K562 (cell line): ENCODE measurements around the gene CFDP1. TPM values are rescaled to one million over a fixed set of nuclear protein-coding genes. Genes with fewer than 3 reads are reported as not detected.

Experiments
- ATAC-seq: fragments of 200-7000 bp; cut with Tn5 transposase; 3 replicates; pipeline ENCODE4 v1.9.1; 2020; ENCODE audit warnings: moderate library complexity
- BruUV-seq: library from RNA; stranded (reverse); fragments of 400-500 nt; replicated peaks from 2 replicates; lab custom pipeline; 2021; lab: Mats Ljungman, UMichigan
- CTCF ChIA-PET: fragments of 300-600 bp; formaldehyde crosslinking; extraction: SDS; loops from one replicate; lab custom pipeline; 2021; ENCODE audit warnings: low intra/inter-chr PET ratio; lab: Yijun Ruan, JAX
- POLR2A ChIA-PET: fragments of 300-600, 350-650 bp; sonication (Branson Sonifier 250); formaldehyde crosslinking; extraction: SDS; loops from one replicate; lab custom pipeline; 2021; ENCODE audit warnings: antibody characterized with exemption, inconsistent platforms; lab: Yijun Ruan, JAX
- DNase-seq, 4 experiments: peaks; one replicate each; pipeline versions ENCODE4 v3.0.0 to v3.0.0-alpha.2; 2011 to 2018; ENCODE audit warnings: low spot score in 3 of 4, mixed read lengths in 3 of 4; ENCODE audit errors: extremely low read depth in 1 of 4
- FAIRE-seq: peaks from 2 replicates; lab custom pipeline; 2011; peaks lifted over from hg19 to GRCh38; lab: Jason Lieb, UNC
- H2AFZ ChIP-seq: 2 replicates; pipeline ENCODE4 v1.6.0; 2011; ENCODE audit warnings: low read depth, low read length, control low read depth, inconsistent platforms
- H3K27ac ChIP-seq: fragments of 200-600 bp; 3 replicates; pipeline ENCODE4 v1.8.0; 2011; ENCODE audit warnings: low read depth, mild to moderate bottlenecking, control low read depth, inconsistent platforms, low read length, moderate library complexity, mixed read lengths; ENCODE audit errors: extremely low read depth
- H3K27me3 ChIP-seq, 2 experiments: fragments of 300-600 bp in 1 of 2; 2 replicates in 1 of 2; 3 replicates in 1 of 2; pipeline versions ENCODE4 v1.6.0 to v1.8.0; 2011; ENCODE audit warnings: inconsistent platforms in 2 of 2, low read length in 2 of 2, mild to moderate bottlenecking in 1 of 2, mixed read lengths in 1 of 2, moderate library complexity in 1 of 2; ENCODE audit not compliant: control insufficient read depth in 2 of 2, insufficient read depth in 2 of 2
- H3K36me3 ChIP-seq: fragments of 300-600 bp; 3 replicates; pipeline ENCODE4 v1.8.0; 2011; ENCODE audit warnings: mild to moderate bottlenecking, low read length, inconsistent platforms; ENCODE audit not compliant: control insufficient read depth, insufficient read depth
- H3K4me1 ChIP-seq, 2 experiments: fragments of 200-600 bp in 1 of 2; replicated peaks in 1 of 2; 2 replicates in 1 of 2; 3 replicates in 1 of 2; pipeline versions ENCODE4 v1.5.1 to v1.8.0; 2011; ENCODE audit warnings: inconsistent platforms in 2 of 2, low read length in 2 of 2, mild to moderate bottlenecking in 1 of 2, mixed read lengths in 1 of 2, moderate library complexity in 1 of 2; ENCODE audit not compliant: control insufficient read depth in 2 of 2, insufficient read depth in 2 of 2
- H3K4me2 ChIP-seq: 2 replicates; pipeline ENCODE4 v1.6.1; 2011; ENCODE audit warnings: low read length, control low read depth, inconsistent platforms, mixed read lengths; ENCODE audit not compliant: insufficient read depth
- H3K4me3 ChIP-seq: fragments of 200-600 bp; sonication (generic), shearing (Covaris generic); 2 replicates; pipeline ENCODE4 v1.5.1; 2016; ENCODE audit warnings: control low read depth, inconsistent platforms
- H3K79me2 ChIP-seq: fragments of 200-600 bp; 3 replicates; pipeline ENCODE4 v1.8.0; 2011; ENCODE audit warnings: low read length, inconsistent platforms; ENCODE audit not compliant: control insufficient read depth, insufficient read depth
- H3K9ac ChIP-seq, 2 experiments: 2 replicates each; pipeline versions ENCODE4 v1.6.0 to v1.6.1; 2011; ENCODE audit warnings: low read depth in 2 of 2, low read length in 2 of 2, control low read depth in 1 of 2, inconsistent platforms in 1 of 2, mild to moderate bottlenecking in 1 of 2, mixed read lengths in 1 of 2; ENCODE audit not compliant: insufficient read depth in 1 of 2
- H3K9me1 ChIP-seq: one replicate; pipeline ENCODE4 v1.6.0; 2011; ENCODE audit warnings: inconsistent platforms, mild to moderate bottlenecking, low read length, moderate library complexity; ENCODE audit not compliant: control insufficient read depth, insufficient read depth
- H3K9me3 ChIP-seq: replicated peaks from 2 replicates; pipeline ENCODE4 v1.5.1; 2011; ENCODE audit warnings: low read depth, low read length, inconsistent platforms; ENCODE audit not compliant: control insufficient read depth, insufficient read depth
- H4K20me1 ChIP-seq: replicated peaks from 2 replicates; pipeline ENCODE4 v1.6.1; 2011; ENCODE audit warnings: low read length, inconsistent platforms, mixed read lengths; ENCODE audit not compliant: control insufficient read depth, insufficient read depth
- FOXA3 ChIP-seq, 2 experiments: fragments of 450-650 bp in 1 of 2; sonication (generic) in 1 of 2; formaldehyde crosslinking; IDR thresholded peaks in 1 of 2; conservative IDR thresholded peaks in 1 of 2; 2 replicates each; pipeline versions ENCODE4 v1.4.0 to v1.8.0; 2020 to 2022; ENCODE audit warnings: mild to moderate bottlenecking in 2 of 2, missing genetic modification reagents in 1 of 2
- JUNB ChIP-seq: fragments of 450-650 bp; formaldehyde crosslinking; conservative IDR thresholded peaks from 2 replicates; pipeline ENCODE4 v1.4.0; 2020; ENCODE audit warnings: mild to moderate bottlenecking
- KLF13 ChIP-seq: fragments of 450-650 bp; IDR thresholded peaks from 2 replicates; pipeline ENCODE4 v1.6.1; 2016; ENCODE audit warnings: missing genetic modification characterization, low read depth, mild to moderate bottlenecking, missing compliant biosample characterization, moderate library complexity, borderline replicate concordance
- NFIC ChIP-seq: fragments of 450-650 bp; IDR thresholded peaks from 2 replicates; pipeline ENCODE4 v1.6.1; 2017; ENCODE audit warnings: mild to moderate bottlenecking, inconsistent platforms
- POLR3G ChIP-seq: IDR thresholded peaks from 2 replicates; pipeline ENCODE4 v1.6.1; 2011; ENCODE audit not compliant: insufficient read length, insufficient replicate concordance; ENCODE audit errors: extremely low read depth
- PTBP1 ChIP-seq: fragments of 200-400 bp; formaldehyde crosslinking; IDR thresholded peaks from 2 replicates; pipeline ENCODE4 v1.6.1; 2017; ENCODE audit warnings: low read depth, low read length
- RCOR1 ChIP-seq, 2 experiments: IDR thresholded peaks; 2 replicates each; pipeline ENCODE4 v1.6.1; 2012; ENCODE audit warnings: low read depth in 2 of 2, low read length in 2 of 2, borderline replicate concordance in 1 of 2, improper control_type of control experiment in 1 of 2
- SMARCB1 ChIP-seq: IDR thresholded peaks from 2 replicates; pipeline ENCODE4 v1.6.1; 2011; ENCODE audit warnings: improper control_type of control experiment, low read depth; ENCODE audit not compliant: insufficient read length
- ZBTB1 ChIP-seq: sonication (generic); formaldehyde crosslinking; IDR thresholded peaks from 2 replicates; pipeline ENCODE4 v1.8.1; 2023; ENCODE audit warnings: missing genetic modification reagents, low read depth, mild to moderate bottlenecking, borderline replicate concordance
- ZNF174 ChIP-seq: fragments of 250-450 bp; sonication (Bioruptor Pico); IDR thresholded peaks from 2 replicates; pipeline ENCODE4 v1.4.0; 2020; ENCODE audit warnings: mild to moderate bottlenecking
- WGBS: fragments of 100-300 bp; shearing (Covaris generic); methylation state at CpG from one replicate; pipeline ENCODE4 v1.1.6; 2016; ENCODE audit warnings: low coverage, mixed read lengths; ENCODE audit not compliant: insufficient coverage; ENCODE audit errors: missing lambda C conversion rate; 5-methylcytosine and 5-hydroxymethylcytosine counted together
- in situ Hi-C: fragments of 300-500 bp; cut with MboI; formaldehyde crosslinking; loops from 4 replicates; pipeline ENCODE4 v1.15.0; 2018; ENCODE audit warnings: inconsistent platforms, mixed read lengths
- intact Hi-C: fragments of 100-400 bp; cut with micrococcal nuclease; formaldehyde crosslinking; loops from 2 replicates; pipeline ENCODE4 v1.14.2; 2022
- polyA plus RNA-seq, 8 experiments: library from polyadenylated mRNA; depleted of rRNA in 4 of 8; stranded (reverse) in 5 of 8; unstranded in 3 of 8; fragments of >200 nt; fragmentation: Nextera tagmentation in 2 of 8; fragmentation: Illumina TruSeq in 1 of 8; extraction: Ambion mirVana in 2 of 8; extraction: Trizol in 1 of 8; gene quantifications; 2 replicates each; pipeline versions ENCODE4 v1.2.1 to v1.2.3, GENCODE V29; 2011 to 2014; ENCODE audit warnings: inconsistent platforms in 1 of 8, missing spikeins in 1 of 8
- total RNA-seq, 7 experiments: library from RNA; depleted of rRNA in 6 of 7; stranded (reverse); fragments of >200 nt in 6 of 7; fragmentation: Illumina TruSeq in 2 of 7; extraction: Trizol in 2 of 7; gene quantifications; 2 replicates each; pipeline versions ENCODE4 v1.2.1 to v1.2.3, GENCODE V29; 2011 to 2021; ENCODE audit warnings: low replicate concordance in 1 of 7
- TF ChIP-seq, protein P1 (sequence below): sonication (generic); formaldehyde crosslinking; IDR thresholded peaks from 2 replicates; pipeline ENCODE4 v1.8.0; 2023; ENCODE audit warnings: mild to moderate bottlenecking, missing genetic modification reagents
- TF ChIP-seq, protein P2 (sequence below): fragments of 450-650 bp; IDR thresholded peaks from 2 replicates; pipeline ENCODE4 v1.6.1; 2016
- TF ChIP-seq, protein P3 (sequence below): IDR thresholded peaks from 2 replicates; pipeline ENCODE4 v1.6.1; 2011; ENCODE audit warnings: borderline replicate concordance, low read depth, mild to moderate bottlenecking, moderate library complexity, low read length; ENCODE audit not compliant: insufficient read depth, poor library complexity, severe bottlenecking

The CFDP1 gene
- total and polyA plus RNA-seq, 9 of the 15 experiments (the other 6 are each of a cell fraction or from before 2014, with no cell fraction given): 31.5 to 78.4 (median 61.7) TPM

DNA sequence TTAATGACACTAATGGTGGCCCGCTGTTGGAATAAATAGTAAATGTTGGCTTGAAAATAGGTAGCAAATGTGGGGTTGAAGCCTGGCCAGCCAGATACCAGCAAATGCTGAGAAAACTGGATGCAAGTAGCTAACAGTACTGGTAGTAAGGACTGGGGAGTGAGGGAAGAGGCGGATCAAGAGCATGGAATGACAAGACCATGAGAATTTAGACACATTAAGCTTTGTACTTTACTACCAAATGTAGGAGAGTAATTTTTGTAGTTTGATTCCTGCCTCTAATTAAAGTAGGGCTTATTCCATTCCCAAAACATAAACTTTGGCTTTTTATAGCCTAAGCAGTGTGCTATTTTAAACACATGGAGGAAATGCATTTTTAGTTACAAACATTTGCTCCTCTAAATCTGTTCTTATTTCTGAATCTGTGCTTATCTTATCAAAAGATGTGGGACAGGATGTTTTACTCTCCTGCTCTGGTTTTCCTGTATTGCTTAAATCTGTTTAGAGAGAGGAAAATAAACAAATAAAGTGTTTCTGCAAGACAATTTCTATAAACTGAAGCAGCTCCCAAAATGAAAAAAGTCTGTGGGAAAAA lies 44.1 kb downstream of the CFDP1 start (continued):
- TF ChIP-seq, protein P1, sequence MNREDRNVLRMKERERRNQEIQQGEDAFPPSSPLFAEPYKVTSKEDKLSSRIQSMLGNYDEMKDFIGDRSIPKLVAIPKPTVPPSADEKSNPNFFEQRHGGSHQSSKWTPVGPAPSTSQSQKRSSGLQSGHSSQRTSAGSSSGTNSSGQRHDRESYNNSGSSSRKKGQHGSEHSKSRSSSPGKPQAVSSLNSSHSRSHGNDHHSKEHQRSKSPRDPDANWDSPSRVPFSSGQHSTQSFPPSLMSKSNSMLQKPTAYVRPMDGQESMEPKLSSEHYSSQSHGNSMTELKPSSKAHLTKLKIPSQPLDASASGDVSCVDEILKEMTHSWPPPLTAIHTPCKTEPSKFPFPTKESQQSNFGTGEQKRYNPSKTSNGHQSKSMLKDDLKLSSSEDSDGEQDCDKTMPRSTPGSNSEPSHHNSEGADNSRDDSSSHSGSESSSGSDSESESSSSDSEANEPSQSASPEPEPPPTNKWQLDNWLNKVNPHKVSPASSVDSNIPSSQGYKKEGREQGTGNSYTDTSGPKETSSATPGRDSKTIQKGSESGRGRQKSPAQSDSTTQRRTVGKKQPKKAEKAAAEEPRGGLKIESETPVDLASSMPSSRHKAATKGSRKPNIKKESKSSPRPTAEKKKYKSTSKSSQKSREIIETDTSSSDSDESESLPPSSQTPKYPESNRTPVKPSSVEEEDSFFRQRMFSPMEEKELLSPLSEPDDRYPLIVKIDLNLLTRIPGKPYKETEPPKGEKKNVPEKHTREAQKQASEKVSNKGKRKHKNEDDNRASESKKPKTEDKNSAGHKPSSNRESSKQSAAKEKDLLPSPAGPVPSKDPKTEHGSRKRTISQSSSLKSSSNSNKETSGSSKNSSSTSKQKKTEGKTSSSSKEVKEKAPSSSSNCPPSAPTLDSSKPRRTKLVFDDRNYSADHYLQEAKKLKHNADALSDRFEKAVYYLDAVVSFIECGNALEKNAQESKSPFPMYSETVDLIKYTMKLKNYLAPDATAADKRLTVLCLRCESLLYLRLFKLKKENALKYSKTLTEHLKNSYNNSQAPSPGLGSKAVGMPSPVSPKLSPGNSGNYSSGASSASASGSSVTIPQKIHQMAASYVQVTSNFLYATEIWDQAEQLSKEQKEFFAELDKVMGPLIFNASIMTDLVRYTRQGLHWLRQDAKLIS: no peak
- TF ChIP-seq ZNF174 (CRISPR knock-in tag): no peak
- no peak for TF ChIP-seq JUNB
- no peak for TF ChIP-seq ZBTB1 (CRISPR knock-in tag)
- TF ChIP-seq KLF13 (tag): no peak

GRCh38 chr16:75387951-75388350 lies 45.4 kb downstream of the CFDP1 start:
- no peak overlapping the region for H3K4me3 ChIP-seq
- H3K9ac ChIP-seq: no peak overlapping the region
- 63% methylated on average over 4 of the region's 4 CpGs for WGBS
- no peaks in the 10 kb centered on the region for H3K79me2 ChIP-seq
- CTCF ChIA-PET: interaction anchor here (1.3 kb wide), 1 partner anchor 188 kb away, joined by 3 read pairs; no protein-coding TSS in a partner anchor
- POLR2A ChIA-PET: no interaction called here
- H3K36me3 ChIP-seq: peaks cover 44% of the 10 kb centered on the region
- no peak overlapping the region for H2AFZ ChIP-seq
- no peaks in the 10 kb centered on the region for H3K27me3 ChIP-seq
- intact Hi-C loops: loop anchor here (5.0 kb wide), 1 partner anchor 136 kb away; the partner anchor contains the start of gene BCAR1
- H3K9me3 ChIP-seq: no peaks in the 10 kb centered on the region
- DNase-seq: no peak
- H3K4me2 ChIP-seq: no peak overlapping the region
- H3K27ac ChIP-seq: no peak overlapping the region
- in situ Hi-C loops: loop anchor here (5.0 kb wide), 1 partner anchor 186 kb away; no protein-coding TSS in a partner anchor
- H4K20me1 ChIP-seq: no peaks in the 10 kb centered on the region
- H3K9me1 ChIP-seq: no peaks in the 10 kb centered on the region
- BruUV-seq: no TSS peak
- ATAC-seq: no peak
- no peak for FAIRE-seq
- peaks cover 0 to 3% of the 10 kb centered on the region in 2 experiments; a peak in 1 of 5 replicates for H3K4me1 ChIP-seq
- TF ChIP-seq POLR3G (no peak), RCOR1 (IDR thresholded peaks at IDR 0.05; ENCODE audit: borderline replicate concordance in 1 of 2, low read depth in 2 of 2, low read length in 2 of 2) (0 out of 4 replicates have a peak, but pooled peaks of 1 of the 2 experiments have one; percentile 32), NFIC (no peak), PTBP1 (0 out of 2 replicates have a peak, but pooled peaks have one; percentile 34), SMARCB1 (no peak), FOXA3 (CRISPR knock-in tag; conservative IDR thresholded peaks at IDR 0.05 in 1 of 2, IDR thresholded peaks at IDR 0.05 in 1 of 2) (no peak)
- TF ChIP-seq, protein P2, sequence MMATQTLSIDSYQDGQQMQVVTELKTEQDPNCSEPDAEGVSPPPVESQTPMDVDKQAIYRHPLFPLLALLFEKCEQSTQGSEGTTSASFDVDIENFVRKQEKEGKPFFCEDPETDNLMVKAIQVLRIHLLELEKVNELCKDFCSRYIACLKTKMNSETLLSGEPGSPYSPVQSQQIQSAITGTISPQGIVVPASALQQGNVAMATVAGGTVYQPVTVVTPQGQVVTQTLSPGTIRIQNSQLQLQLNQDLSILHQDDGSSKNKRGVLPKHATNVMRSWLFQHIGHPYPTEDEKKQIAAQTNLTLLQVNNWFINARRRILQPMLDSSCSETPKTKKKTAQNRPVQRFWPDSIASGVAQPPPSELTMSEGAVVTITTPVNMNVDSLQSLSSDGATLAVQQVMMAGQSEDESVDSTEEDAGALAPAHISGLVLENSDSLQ: no peak
- TF ChIP-seq, protein P3, sequence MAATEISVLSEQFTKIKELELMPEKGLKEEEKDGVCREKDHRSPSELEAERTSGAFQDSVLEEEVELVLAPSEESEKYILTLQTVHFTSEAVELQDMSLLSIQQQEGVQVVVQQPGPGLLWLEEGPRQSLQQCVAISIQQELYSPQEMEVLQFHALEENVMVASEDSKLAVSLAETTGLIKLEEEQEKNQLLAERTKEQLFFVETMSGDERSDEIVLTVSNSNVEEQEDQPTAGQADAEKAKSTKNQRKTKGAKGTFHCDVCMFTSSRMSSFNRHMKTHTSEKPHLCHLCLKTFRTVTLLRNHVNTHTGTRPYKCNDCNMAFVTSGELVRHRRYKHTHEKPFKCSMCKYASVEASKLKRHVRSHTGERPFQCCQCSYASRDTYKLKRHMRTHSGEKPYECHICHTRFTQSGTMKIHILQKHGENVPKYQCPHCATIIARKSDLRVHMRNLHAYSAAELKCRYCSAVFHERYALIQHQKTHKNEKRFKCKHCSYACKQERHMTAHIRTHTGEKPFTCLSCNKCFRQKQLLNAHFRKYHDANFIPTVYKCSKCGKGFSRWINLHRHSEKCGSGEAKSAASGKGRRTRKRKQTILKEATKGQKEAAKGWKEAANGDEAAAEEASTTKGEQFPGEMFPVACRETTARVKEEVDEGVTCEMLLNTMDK: no peak
